HCT116 (cell line): ENCODE results near the gene REPS2. TPM values are rescaled to one million over a fixed set of nuclear protein-coding genes. Genes with fewer than 3 reads are reported as not detected.

Experiments
- ATAC-seq: fragments of 200-7000 bp; cut with Tn5 transposase; 2 replicates; pipeline ENCODE4 v1.9.1; 2020; ENCODE audit warnings: mild to moderate bottlenecking, moderate library complexity
- BruUV-seq: library from RNA; stranded (reverse); fragments of 400-500 nt; replicated peaks from 2 replicates; lab custom pipeline; 2021; lab: Mats Ljungman, UMichigan
- CTCF ChIA-PET: fragments of 300-600 bp; sonication (Branson Sonifier 250); formaldehyde crosslinking; loops from one replicate; lab custom pipeline; 2021; ENCODE audit warnings: antibody characterized with exemption; lab: Charles Lee
- POLR2A ChIA-PET: fragments of 300-600, 350-600 bp; sonication (Branson Sonifier 250); formaldehyde crosslinking; loops from one replicate; lab custom pipeline; 2021; ENCODE audit warnings: antibody characterized with exemption; lab: Charles Lee
- RAD21 ChIA-PET, 2 experiments: fragments of 300-600 bp; sonication (Branson Sonifier 250); formaldehyde crosslinking; loops; one replicate each; lab custom pipeline; 2023; ENCODE audit warnings: low total read pairs in 2 of 2; ENCODE audit not compliant: uncharacterized antibody in 2 of 2, unreplicated experiment in 2 of 2, low non-redundant PET in 1 of 2; lab: Charles Lee
- DNase-seq: peaks from one replicate; pipeline ENCODE4 v3.0.0-alpha.2; 2010; ENCODE audit warnings: low read depth, low spot score
- H2AFZ ChIP-seq: fragments of 200-600 bp; shearing (Covaris generic), sonication (generic); 2 replicates; pipeline ENCODE4 v1.6.1; 2017; ENCODE audit warnings: low read depth, mixed run types, mixed read lengths, antibody characterized with exemption, low read length; ENCODE audit not compliant: poor library complexity, severe bottlenecking
- H3K27ac ChIP-seq: 2 replicates; pipeline ENCODE4 v1.5.1; 2012; ENCODE audit warnings: low read depth, low read length
- H3K27me3 ChIP-seq: fragments of 200-600 bp; sonication (generic); 2 replicates; pipeline ENCODE4 v1.6.1; 2016; ENCODE audit warnings: mixed run types, low read length, mixed read lengths; ENCODE audit not compliant: insufficient read depth
- H3K36me3 ChIP-seq, 2 experiments: fragments of 200-500 bp in 1 of 2; fragments of 200-600 bp in 1 of 2; sonication (Bioruptor generic) in 1 of 2; sonication (generic) in 1 of 2; 2 replicates each; pipeline versions ENCODE4 v1.5.1 to v1.6.1; 2014 to 2016; ENCODE audit warnings: low read length in 2 of 2, inconsistent platforms in 1 of 2, mixed read lengths in 1 of 2, mixed run types in 1 of 2; ENCODE audit not compliant: insufficient read depth in 2 of 2, control insufficient read depth in 1 of 2
- H3K4me1 ChIP-seq, 2 experiments: fragments of 200-600 bp in 1 of 2; sonication (generic) in 1 of 2; 2 replicates each; pipeline versions ENCODE4 v1.5.1 to v1.6.1; 2012 to 2017; ENCODE audit warnings: low read length in 2 of 2, inconsistent platforms in 1 of 2, mild to moderate bottlenecking in 1 of 2, mixed read lengths in 1 of 2, mixed run types in 1 of 2, moderate library complexity in 1 of 2; ENCODE audit not compliant: insufficient read depth in 2 of 2, control insufficient read depth in 1 of 2
- H3K4me2 ChIP-seq: fragments of 200-600 bp; sonication (generic); 2 replicates; pipeline ENCODE4 v1.6.1; 2017; ENCODE audit warnings: mixed run types, low read length, mixed read lengths
- H3K4me3 ChIP-seq, 2 experiments: fragments of 200-600 bp in 1 of 2; sonication (generic) in 1 of 2; replicated peaks in 1 of 2; 2 replicates each; pipeline ENCODE4 v1.5.1; 2011 to 2016; ENCODE audit warnings: low read length in 2 of 2, control low read depth in 1 of 2, low read depth in 1 of 2, mild to moderate bottlenecking in 1 of 2, mixed read lengths in 1 of 2, mixed run types in 1 of 2
- H3K79me2 ChIP-seq: fragments of 200-600 bp; sonication (generic); 2 replicates; pipeline ENCODE4 v1.6.1; 2017; ENCODE audit warnings: mild to moderate bottlenecking, mixed run types, low read length, moderate library complexity, mixed read lengths; ENCODE audit not compliant: insufficient read depth
- H3K9ac ChIP-seq: fragments of 200-600 bp; sonication (generic); 2 replicates; pipeline ENCODE4 v1.6.1; 2016; ENCODE audit warnings: low read length, mixed read lengths
- H3K9me2 ChIP-seq: fragments of 200-600 bp; sonication (generic), shearing (Covaris generic); 2 replicates; pipeline ENCODE4 v1.6.1; 2017; ENCODE audit warnings: mixed run types, mild to moderate bottlenecking, moderate library complexity; ENCODE audit not compliant: insufficient read depth
- H3K9me3 ChIP-seq, 2 experiments: fragments of 200-500 bp in 1 of 2; fragments of 200-600 bp in 1 of 2; sonication (Bioruptor generic) in 1 of 2; sonication (generic) in 1 of 2; 2 replicates each; pipeline ENCODE4 v1.6.1; 2014 to 2017; ENCODE audit warnings: low read length in 2 of 2, mixed read lengths in 2 of 2, inconsistent platforms in 1 of 2, low read depth in 1 of 2, mild to moderate bottlenecking in 1 of 2, mixed run types in 1 of 2, moderate library complexity in 1 of 2; ENCODE audit not compliant: control insufficient read depth in 1 of 2, insufficient read depth in 1 of 2
- H4K20me1 ChIP-seq: fragments of 200-600 bp; sonication (generic), shearing (Covaris generic); 2 replicates; pipeline ENCODE4 v1.6.1; 2017; ENCODE audit warnings: mixed run types, mild to moderate bottlenecking, moderate library complexity; ENCODE audit not compliant: insufficient read depth
- ATF3 ChIP-seq: IDR thresholded peaks from 2 replicates; pipeline ENCODE4 v1.6.1; 2012
- CBX3 ChIP-seq: IDR thresholded peaks from 2 replicates; pipeline ENCODE4 v1.6.1; 2012; ENCODE audit warnings: low read depth
- CEBPB ChIP-seq: IDR thresholded peaks from 2 replicates; pipeline ENCODE4 v1.6.1; 2012; ENCODE audit warnings: low read depth
- CTCF ChIP-seq, 3 experiments: fragments of 200-600 bp in 1 of 3; sonication (generic) in 1 of 3; IDR thresholded peaks in 2 of 3; conservative IDR thresholded peaks in 1 of 3; 2 replicates each; pipeline ENCODE4 v1.5.1; 2012 to 2017; ENCODE audit warnings: low read depth in 2 of 3, low read length in 2 of 3, antibody characterized with exemption in 1 of 3, borderline replicate concordance in 1 of 3, control low read depth in 1 of 3, mild to moderate bottlenecking in 1 of 3, mixed read lengths in 1 of 3, mixed run types in 1 of 3, moderate library complexity in 1 of 3; ENCODE audit not compliant: insufficient read depth in 1 of 3
- EGR1 ChIP-seq: IDR thresholded peaks from 2 replicates; pipeline ENCODE4 v1.6.1; 2012; ENCODE audit warnings: low read depth
- ELF1 ChIP-seq: IDR thresholded peaks from 2 replicates; pipeline ENCODE4 v1.6.1; 2012; ENCODE audit warnings: low read depth, borderline replicate concordance
- EZH2 ChIP-seq: fragments of 200-600 bp; sonication (generic); IDR thresholded peaks from 2 replicates; pipeline ENCODE4 v1.6.1; 2017; ENCODE audit warnings: antibody characterized with exemption, mixed run types
- POLR2AphosphoS5 ChIP-seq: IDR thresholded peaks from 2 replicates; pipeline ENCODE4 v1.6.1; 2011; ENCODE audit warnings: mild to moderate bottlenecking, low read depth, low read length, moderate library complexity
- RAD21 ChIP-seq: IDR thresholded peaks from 2 replicates; pipeline ENCODE4 v1.6.1; 2012; ENCODE audit warnings: low read depth, mild to moderate bottlenecking
- REST ChIP-seq: IDR thresholded peaks from 2 replicates; pipeline ENCODE4 v1.6.1; 2012; ENCODE audit warnings: low read depth
- SIN3A ChIP-seq: IDR thresholded peaks from 2 replicates; pipeline ENCODE4 v1.6.1; 2012; ENCODE audit warnings: low read depth
- SP1 ChIP-seq: IDR thresholded peaks from 2 replicates; pipeline ENCODE4 v1.6.1; 2012; ENCODE audit warnings: low read depth
- SRF ChIP-seq: IDR thresholded peaks from 2 replicates; pipeline ENCODE4 v1.6.1; 2012; ENCODE audit warnings: low read depth
- YY1 ChIP-seq: IDR thresholded peaks from 2 replicates; pipeline ENCODE4 v1.6.1; 2011; ENCODE audit warnings: low read length, low read depth, moderate library complexity, mild to moderate bottlenecking; ENCODE audit not compliant: insufficient replicate concordance; ENCODE audit errors: extremely low read depth
- ZNF274 ChIP-seq: fragments of 200-500 bp; sonication (Bioruptor generic); IDR thresholded peaks from 2 replicates; pipeline ENCODE4 v1.6.1; 2014; ENCODE audit warnings: mild to moderate bottlenecking, low read depth, low read length, inconsistent platforms
- intact Hi-C: fragments of 100-400 bp; cut with micrococcal nuclease; formaldehyde crosslinking; loops from 2 replicates; pipeline ENCODE4 v1.10.0; 2022
- total RNA-seq: library from RNA; stranded (reverse); gene quantifications from one replicate; pipeline ENCODE4 v1.2.1, GENCODE V29; 2021; ENCODE audit not compliant: unreplicated experiment

Gene REPS2
- total RNA-seq, 1 experiment from 2014 or later: 4.5 TPM

GRCh38 chrX:17098516-17099247 lies 152.2 kb downstream of the REPS2 start:
- H3K4me1 ChIP-seq: no peaks in the 10 kb centered on the region
- ATAC-seq: no peak
- no peak overlapping the region for H3K4me2 ChIP-seq
- intact Hi-C loops: no loop called here
- RAD21 ChIA-PET: no interaction called here
- H4K20me1 ChIP-seq: no peaks in the 10 kb centered on the region
- no peak overlapping the region for H3K27ac ChIP-seq
- no TSS peak for BruUV-seq
- H3K9me2 ChIP-seq: no peaks in the 10 kb centered on the region
- H2AFZ ChIP-seq: no peak overlapping the region
- H3K4me3 ChIP-seq: no peak overlapping the region
- no peaks in the 10 kb centered on the region for H3K36me3 ChIP-seq
- no peak overlapping the region for H3K9ac ChIP-seq
- POLR2A ChIA-PET: no interaction called here
- H3K79me2 ChIP-seq: no peaks in the 10 kb centered on the region
- no peaks in the 10 kb centered on the region for H3K9me3 ChIP-seq
- TF ChIP-seq ELF1 (no peak), POLR2AphosphoS5 (no peak), CTCF (IDR thresholded peaks at IDR 0.05 in 2 of 3, conservative IDR thresholded peaks at IDR 0.05 in 1 of 3; ENCODE audit: borderline replicate concordance in 1 of 3, insufficient read depth in 1 of 3, low read depth in 2 of 3, low read length in 2 of 3) (no peak), ZNF274 (no peak), RAD21 (no peak), SIN3A (no peak), ATF3 (no peak), YY1 (no peak), CBX3 (no peak), CEBPB (no peak), EZH2 (no peak), REST (no peak), SRF (no peak), EGR1 (no peak), SP1 (no peak)
- CTCF ChIA-PET: no interaction called here
- no peaks in the 10 kb centered on the region for H3K27me3 ChIP-seq
- DNase-seq: no peak
